ENCODE data around the gene RGS14. TPM values are rescaled to one million over a fixed set of nuclear protein-coding genes. Genes with fewer than 3 reads are reported as not detected.

The RGS14 gene
- total RNA-seq, 1 experiment from 2014 or later: 12.3 TPM

DNA sequence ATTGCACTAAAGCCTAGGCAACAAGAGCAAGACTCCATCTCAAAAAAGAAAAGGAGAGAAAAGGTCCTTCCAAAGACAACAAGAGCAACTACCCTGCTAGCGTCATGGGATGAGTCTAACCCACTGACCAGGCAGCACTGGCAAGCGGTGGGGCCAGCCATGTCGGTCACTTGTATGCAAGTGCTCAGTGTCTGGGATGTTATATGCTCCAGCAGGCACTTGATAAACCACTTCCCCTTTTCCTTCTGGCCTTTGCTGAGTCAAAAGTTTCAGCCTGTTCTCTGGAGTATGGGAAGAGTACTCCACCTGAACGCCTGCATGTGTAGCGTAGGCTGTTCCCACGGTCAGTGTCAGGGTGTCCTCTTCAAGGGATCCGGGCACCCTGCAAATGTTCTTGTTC is 36.8 kb upstream of the RGS14 start:
- in situ Hi-C loops (cut with HindIII; ENCODE audit: low pct_unique_long_range_greater_than_20kb, low sequenced_read_pairs): no loop called here

DNA sequence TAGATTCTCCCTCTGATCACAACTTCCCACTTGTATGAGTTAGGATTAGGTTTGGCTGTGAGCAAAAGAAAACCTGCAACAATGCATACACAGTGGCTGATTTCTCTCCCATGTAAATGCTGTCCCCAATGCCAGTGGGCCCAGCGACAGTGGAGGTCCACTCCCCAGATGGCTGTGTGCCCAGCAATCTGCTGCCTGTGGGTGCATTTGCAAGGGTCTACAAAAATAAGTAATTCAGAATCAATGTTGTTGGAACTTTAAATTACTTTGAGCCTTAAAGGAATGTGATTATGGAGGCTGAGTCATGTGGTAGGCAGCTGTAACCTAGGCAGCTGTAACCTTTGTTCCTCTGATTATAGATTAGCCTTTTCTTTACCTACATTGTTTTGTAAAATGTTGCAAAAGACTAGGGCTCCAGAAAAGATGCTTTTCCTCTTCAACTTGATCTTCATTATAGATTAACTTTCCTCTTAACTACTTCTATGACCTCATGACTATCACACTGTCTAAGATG is 31.8 kb upstream of the RGS14 start:
- in situ Hi-C loops (cut with HindIII; ENCODE audit: low pct_unique_long_range_greater_than_20kb, low sequenced_read_pairs): no loop called here
- no peak for DNase-seq (ENCODE audit: low read depth, low spot score)

More for the DNA sequence above, 36.8 kb upstream of the RGS14 start:
- no peak for DNase-seq (ENCODE audit: low read depth, low spot score)

DNA sequence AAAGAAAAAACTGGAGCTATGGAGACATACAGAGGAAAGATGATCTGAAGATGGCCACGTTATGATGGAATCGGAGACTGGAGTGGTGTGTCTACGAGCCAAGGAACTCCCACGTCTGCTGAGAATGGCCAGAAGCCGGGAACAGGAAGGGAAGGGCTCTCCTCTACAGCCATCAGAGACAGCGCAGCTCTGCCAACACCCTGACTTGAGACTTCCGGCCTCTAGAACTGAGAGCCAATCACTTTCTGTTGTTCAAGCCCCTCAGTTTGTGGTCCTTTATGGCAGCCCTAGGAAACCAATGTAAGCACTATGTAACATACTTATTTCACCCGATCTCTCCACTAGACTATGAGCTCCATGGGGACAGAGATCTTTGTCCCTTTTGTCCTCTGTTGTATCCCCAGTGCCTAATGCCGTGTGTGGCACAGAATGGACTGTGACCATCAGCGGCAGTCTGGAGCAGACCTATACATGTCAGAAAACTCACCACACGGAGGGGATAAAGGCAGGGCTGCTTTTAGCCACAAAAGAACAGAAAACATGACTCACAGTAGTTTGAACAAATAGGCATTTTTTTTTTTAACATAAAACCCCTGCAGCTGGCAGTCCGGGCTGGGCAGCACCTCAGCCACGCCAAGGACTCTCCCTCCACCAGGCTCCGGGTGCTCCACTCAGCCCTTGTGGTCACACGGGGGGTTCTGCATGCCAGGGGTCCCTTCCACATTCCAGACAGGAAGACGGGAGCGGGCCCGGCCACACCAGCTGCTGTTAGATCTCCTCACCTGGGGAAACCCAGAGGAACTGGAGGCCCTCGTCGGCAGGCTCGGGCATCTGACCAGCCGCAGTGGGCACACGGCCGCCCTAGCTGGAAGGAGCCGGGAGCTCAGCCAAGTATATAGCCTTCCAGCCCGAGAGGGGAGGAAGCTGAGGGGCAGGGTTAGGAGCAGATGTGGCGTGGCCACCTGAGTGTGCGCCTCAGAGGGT is 29.9 kb upstream of the RGS14 start:
- DNase-seq (ENCODE audit: low read depth, low spot score): no peak

DNA sequence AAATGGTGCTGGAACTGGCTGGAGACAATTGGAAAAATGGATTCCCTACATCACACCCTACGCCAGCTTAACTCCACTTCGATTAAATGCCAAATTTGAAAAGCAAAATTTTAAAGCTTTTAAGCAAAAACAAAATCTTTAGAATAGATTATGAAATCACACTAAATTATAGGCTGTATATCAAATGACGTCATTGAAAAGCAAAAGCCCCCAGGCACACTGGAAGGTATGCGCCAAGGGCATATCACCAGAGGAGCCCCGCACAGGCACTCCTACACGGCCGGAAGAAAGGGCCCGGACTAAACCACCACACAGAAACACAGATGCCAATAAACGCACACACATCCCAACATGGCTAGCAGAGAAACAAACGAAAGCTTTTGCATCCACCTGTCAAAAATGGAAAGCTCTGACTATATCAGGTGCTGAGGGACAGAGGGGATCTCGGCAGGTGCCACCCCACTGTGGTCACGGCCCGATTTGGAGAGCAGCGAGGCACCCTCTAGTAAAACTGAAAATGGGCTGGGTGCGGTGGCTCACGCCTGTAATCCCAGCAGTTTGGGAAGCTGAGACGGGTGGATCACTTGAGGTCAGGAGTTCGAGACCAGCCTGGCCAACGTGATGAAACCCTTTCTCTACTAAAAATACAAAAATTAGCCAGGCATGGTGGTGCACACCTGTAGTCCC is 29.0 kb upstream of the RGS14 start:
- DNase-seq (ENCODE audit: low read depth, low spot score): no peak
- in situ Hi-C loops (cut with HindIII; ENCODE audit: low pct_unique_long_range_greater_than_20kb, low sequenced_read_pairs): no loop called here

More for the DNA sequence above, 29.9 kb upstream of the RGS14 start:
- in situ Hi-C loops (cut with HindIII; ENCODE audit: low pct_unique_long_range_greater_than_20kb, low sequenced_read_pairs): no loop called here

DNA sequence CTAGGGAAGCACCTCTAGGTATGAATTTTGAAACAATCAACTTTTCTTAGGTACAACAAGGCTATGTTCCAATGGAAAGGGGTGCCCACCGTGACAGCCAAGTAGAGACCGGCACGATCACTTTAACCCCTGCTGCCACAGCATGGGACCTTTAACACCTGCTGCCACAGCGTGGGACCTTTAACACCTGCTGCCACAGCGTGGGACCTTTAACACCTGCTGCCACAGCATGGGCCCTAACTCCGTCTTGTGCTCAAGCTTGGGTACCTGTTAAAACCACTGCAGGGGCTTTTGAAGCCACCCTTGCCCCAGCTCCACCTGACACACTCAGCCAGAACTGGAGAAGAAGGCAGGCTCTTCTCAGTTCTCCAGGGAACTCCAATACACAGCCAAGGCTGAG is 27.8 kb upstream of the RGS14 start:
- no peak for DNase-seq (ENCODE audit: low read depth, low spot score)
- in situ Hi-C loops (cut with HindIII; ENCODE audit: low pct_unique_long_range_greater_than_20kb, low sequenced_read_pairs): no loop called here

DNA sequence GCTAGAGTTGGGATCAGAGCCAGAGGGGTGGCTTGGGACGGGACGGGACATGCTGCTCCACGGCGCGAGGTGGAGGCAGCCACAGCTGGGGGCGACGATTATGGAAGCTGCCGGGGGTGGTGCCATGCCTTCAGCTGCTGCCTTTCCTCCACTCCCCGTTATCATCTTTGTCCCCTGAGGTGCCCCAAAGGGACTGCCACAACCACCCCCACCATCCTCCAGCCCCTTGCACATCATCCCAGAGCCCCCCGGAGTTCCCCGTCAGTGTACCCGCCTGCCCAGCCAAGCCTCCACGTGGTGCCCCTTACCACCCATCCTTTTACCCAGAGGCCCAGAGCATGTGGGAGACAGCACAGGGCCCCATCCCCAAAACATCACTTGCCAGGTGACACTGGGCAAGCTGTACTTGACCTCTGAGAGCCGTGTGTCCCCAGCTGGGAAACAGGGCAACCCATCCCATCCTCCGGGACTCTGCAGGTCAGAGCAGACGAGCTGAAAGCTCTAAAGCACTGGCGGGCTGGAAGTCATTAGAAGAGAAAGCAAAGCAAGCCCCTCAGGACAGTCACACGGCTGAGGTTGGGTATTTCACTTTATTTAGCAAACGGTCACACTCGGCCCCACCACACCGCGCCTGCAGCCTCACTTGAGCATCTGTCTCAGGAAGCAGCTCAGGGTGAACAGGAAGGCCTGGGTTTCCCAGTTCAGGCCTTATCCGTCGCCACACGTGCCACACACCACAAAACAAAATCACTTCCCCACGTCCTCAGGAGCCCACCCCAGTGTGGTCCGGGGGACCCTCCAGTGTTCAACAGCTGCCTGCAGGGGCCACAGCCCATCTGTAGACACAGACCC is 26.5 kb upstream of the RGS14 start:
- no peak for DNase-seq (ENCODE audit: low read depth, low spot score)
- in situ Hi-C loops (cut with HindIII; ENCODE audit: low pct_unique_long_range_greater_than_20kb, low sequenced_read_pairs): no loop called here

DNA sequence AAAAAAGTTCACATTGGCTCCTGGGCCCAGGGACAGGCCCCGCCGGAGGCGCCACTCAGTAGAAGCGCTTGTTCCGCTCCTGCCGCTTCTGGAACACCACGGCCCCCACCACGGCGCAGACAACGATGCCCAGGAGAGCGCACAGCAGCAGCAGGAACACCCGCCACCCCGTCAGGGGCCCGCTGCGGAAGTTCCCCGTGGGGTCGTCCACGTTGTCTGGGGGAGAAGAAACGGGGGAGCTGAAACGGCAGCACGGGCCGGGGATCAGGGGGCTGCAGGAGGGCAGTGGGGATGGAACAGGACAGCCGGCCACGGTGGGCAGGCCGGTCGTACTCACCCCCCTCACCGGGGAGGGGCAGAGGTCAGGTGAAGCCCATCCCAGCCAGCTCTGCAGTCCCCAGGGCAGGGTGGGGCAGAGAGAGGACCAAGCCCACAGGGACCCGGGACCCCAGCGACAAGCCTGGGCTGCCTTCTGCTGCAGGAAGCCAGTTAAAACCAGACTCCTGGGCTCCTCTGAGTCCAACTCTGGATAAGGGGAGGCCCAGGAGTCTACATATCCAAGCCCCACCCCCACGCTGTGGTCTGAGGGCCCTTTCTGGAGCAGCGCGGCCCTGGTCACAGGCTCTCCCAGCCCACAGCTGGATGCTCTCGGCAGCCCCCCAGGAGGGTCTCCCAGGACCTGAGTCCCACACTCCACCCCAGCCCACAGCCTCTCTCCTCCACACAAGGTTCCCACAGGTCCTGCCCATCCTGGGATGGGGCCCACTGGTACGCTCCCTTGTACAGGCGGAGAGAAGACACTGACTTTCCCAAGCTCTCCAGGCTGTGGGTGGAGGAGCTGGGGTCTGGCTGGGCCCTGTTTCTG is 25.5 kb upstream of the RGS14 start:
- in situ Hi-C loops (cut with HindIII; ENCODE audit: low pct_unique_long_range_greater_than_20kb, low sequenced_read_pairs): no loop called here
- no peak for DNase-seq (ENCODE audit: low read depth, low spot score)

DNA sequence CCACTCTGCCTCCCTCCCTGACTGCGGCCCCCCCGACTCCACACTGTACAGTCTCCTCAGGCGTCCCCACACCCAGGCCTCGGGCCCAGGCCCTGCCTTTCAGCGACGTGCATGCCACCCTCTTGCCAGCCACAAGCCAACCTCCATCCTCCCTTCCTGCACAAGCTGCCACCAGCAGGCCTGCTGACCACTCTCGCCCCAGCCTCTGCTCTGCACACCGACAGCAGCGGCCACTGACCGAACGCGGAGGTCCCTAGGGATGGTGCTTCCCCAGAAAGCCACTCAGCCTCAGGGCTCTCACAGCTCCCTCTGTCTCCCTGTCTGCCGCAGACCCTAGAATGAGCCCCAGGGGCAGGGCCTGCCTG is 24.8 kb upstream of the RGS14 start:
- DNase-seq (ENCODE audit: low read depth, low spot score): no peak
- in situ Hi-C loops (cut with HindIII; ENCODE audit: low pct_unique_long_range_greater_than_20kb, low sequenced_read_pairs): no loop called here

DNA sequence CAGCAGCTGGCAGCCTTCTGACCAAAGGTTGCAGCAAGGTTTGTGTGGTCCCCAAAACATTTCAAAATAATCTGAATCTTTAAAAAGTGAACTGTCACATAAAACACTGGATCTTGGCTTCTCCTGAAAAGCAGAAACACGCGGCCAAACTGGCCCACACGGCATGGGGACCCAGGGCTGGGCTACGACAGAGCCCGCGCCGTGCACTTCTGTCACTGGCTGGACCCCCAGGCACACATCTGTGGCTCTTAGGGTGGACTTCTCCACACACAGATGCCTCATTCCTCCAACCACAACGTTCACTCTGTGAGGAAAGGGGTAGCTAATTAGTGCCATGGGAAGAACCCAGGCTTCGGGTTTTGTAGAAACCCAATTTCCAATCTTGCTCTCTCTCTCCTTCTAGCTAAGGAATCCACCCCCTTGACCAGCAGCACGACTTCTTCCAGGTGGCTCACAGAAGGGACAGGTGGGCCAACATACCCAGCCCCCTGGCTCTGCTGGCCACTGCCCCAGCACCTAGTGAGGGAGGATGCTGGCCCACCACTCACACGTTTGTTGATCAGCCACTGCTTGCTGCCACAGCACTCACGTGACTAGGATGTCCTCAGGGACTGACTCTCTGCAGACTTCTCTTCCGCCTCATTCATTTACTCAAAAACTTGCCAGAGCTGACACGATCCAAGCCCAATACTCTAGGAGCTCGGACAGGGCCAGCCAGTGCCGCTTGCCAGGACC is 24.1 kb upstream of the RGS14 start:
- DNase-seq (ENCODE audit: low read depth, low spot score): no peak
- in situ Hi-C loops (cut with HindIII; ENCODE audit: low pct_unique_long_range_greater_than_20kb, low sequenced_read_pairs): no loop called here

DNA sequence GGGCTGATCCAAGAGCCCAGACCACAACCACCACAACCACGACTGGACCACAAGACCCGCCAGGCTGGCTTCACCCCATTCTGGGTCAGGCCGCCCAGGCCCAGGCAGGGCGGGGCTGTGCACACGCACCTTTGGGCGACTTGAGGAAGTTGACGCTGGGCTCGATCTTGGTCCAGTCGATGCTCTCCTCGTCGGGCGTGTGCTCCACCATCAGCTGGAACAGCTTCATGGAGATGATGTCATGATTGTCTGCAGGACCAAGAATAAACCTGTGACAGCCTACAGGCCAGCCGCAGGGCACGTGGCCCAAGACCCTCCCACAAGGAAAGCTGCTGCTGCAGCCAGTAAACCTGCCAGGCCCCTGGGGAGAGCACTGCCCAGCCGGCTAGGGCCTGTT is 23.6 kb upstream of the RGS14 start:
- in situ Hi-C loops (cut with HindIII; ENCODE audit: low pct_unique_long_range_greater_than_20kb, low sequenced_read_pairs): no loop called here
- DNase-seq (ENCODE audit: low read depth, low spot score): no peak

DNA sequence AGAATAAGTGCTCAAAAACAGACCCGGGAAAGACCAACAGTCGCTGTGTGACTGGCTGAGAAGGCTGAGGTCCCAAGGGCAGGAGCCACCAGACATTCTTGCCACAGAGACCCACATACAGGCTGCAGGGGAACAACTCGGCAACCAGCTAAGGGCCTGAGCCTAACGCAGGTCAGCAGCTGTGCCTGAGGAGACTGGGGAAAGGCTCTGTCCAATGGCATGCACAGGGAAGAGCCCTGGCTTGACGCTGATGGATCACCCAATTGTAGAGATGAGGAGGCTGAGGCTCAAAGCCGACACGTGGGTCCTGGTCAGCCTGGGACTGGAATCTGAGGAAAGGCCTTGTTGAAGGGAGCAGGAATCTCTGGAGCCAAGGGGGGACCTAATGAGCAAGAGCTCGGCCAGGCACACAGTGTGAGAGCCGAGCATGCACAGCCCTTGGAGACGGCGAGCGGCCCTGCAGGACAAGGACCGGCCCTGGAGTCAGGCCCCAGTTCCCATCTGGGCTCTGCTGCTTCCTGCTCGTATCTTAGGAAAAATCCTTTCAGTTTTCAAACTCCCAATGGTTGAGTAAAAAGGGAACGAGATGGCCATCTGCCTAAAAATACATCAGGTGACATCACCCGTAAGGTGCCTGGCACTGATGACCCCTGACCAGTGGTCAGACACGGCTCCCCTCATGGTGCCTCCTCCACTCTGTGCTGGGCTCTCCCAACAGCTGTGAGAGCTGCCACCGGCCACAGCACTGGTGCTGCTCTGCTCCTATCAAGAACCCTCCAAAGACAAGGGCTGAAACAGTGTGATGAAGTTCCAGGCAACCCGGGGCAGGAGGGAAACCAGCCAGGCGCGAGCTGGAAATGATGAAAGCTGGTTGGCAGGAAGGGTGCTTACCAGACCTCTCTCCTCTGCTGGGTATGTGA is 22.7 kb upstream of the RGS14 start:
- DNase-seq (ENCODE audit: low read depth, low spot score): no peak

DNA sequence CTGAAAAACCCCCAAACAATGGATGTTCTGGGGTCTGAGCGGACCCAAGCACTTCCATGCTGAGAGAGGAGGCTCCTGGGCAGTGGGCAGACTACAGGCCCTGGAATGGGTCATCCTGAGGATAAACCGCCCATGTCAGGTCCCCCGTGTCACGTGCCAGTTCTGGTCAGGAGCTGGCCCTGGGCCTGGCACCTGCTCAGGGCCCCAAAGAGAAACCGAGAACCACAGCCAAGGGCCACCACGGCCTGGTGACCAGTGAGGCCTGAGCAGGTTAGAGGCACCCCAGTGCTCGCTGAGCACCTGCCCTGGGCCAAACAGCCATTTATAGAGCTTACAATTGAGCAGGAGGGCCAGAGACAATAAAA is 22.0 kb upstream of the RGS14 start:
- in situ Hi-C loops (cut with HindIII; ENCODE audit: low pct_unique_long_range_greater_than_20kb, low sequenced_read_pairs): no loop called here
- no peak for DNase-seq (ENCODE audit: low read depth, low spot score)

More for the DNA sequence above, 22.7 kb upstream of the RGS14 start:
- in situ Hi-C loops (cut with HindIII; ENCODE audit: low pct_unique_long_range_greater_than_20kb, low sequenced_read_pairs): no loop called here

DNA sequence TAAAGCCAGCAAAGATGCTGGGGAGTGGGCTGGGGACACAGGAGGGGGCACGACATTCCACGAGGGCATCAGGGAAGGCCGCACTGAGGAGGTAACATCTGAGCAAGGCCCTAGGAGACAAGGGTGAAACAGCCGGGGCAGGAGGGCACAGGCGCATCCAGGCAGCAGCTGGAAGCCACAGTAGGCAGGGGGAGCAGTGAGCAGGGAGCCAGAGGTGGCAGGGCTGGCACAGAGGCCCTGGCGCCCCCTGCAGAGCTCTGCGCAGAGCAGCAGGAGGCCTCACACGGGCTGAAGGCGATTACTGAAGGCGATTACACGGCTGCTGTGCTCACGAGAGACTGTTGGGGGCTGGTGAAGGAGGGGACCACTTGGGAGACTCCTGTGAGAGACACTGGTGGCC is 21.6 kb upstream of the RGS14 start:
- DNase-seq (ENCODE audit: low read depth, low spot score): peak; percentile 73
- in situ Hi-C loops (cut with HindIII; ENCODE audit: low pct_unique_long_range_greater_than_20kb, low sequenced_read_pairs): no loop called here

DNA sequence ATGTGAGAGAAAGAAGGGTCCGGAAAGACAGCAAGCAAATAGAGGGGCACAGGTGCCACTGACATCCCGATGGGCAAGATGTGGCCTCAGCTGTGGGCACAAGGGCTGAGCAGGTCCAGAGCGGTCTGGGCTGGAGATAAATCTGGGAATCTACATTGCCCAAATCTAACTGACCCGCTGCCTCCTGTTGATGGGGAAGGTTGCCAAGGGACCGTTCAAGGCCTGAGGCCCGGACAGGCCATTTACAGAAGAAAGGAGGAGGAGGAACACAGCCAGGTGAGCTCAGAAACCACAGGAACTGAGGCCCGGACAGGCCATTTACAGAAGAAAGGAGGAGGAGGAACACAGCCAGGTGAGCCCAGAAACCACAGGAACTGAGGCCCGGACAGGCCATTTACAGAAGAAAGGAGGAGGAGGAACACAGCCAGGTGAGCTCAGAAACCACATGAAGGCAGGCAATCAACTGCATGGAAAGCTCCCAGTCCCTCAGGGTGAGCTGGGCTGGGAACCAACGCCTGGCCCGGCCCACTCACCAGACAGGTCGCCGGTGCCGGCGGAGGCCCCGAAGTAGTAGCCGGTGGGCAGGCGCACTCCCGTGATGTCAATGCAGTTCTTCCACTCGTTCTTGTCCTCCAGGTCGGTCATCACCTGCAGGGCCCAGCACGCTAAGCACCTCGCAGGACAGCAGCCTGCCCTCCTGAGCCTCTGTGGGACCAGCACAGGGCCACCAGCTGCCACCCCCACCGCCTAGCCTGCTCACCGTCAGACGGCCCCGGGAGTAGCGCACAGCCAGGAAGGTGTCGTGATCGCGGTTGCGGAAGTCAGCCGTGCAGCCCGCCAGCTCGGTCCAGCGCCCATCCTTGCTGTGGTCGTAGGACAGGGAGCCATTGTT is 20.9 kb upstream of the RGS14 start:
- no peak for DNase-seq (ENCODE audit: low read depth, low spot score)
- in situ Hi-C loops (cut with HindIII; ENCODE audit: low pct_unique_long_range_greater_than_20kb, low sequenced_read_pairs): no loop called here
